Naive thymus-derived CD4-positive, alpha-beta T cell (primary cell): ENCODE measurements around the gene CYP2W1. TPM values are rescaled to one million over a fixed set of nuclear protein-coding genes. Genes with fewer than 3 reads are reported as not detected.
"Not testable (repeated sequence)": the region's sequence is repeated elsewhere in the genome, so short reads cannot be mapped to it uniquely, and the experiment has no call there.

Experiments
- ATAC-seq: fragments of 150-1000 bp; cut with Tn5 transposase; 2 replicates; pipeline ENCODE4 v1.10.0; 2021; ENCODE audit warnings: mild to moderate bottlenecking, moderate library complexity
- CTCF ChIA-PET: fragments of 350-600 bp; sonication (Branson Sonifier 250); formaldehyde crosslinking; loops from one replicate; lab custom pipeline; 2021; ENCODE audit warnings: antibody characterized with exemption; lab: Charles Lee
- POLR2A ChIA-PET: fragments of 350-600 bp; sonication (Branson Sonifier 250); formaldehyde crosslinking; loops from one replicate; lab custom pipeline; 2021; ENCODE audit warnings: antibody characterized with exemption, inconsistent platforms; lab: Charles Lee
- DNase-seq, 9 donors: peaks; one replicate each; pipeline versions ENCODE4 v3.0.0 to v3.0.0-alpha.2; 2020 to 2022; ENCODE audit warnings: mixed read lengths in 1 of 9
- H3K27ac ChIP-seq: one replicate; pipeline ENCODE4 v1.7.0; 2013; ENCODE audit warnings: mild to moderate bottlenecking, low read depth, low read length, moderate library complexity
- H3K27me3 ChIP-seq, 2 donors: one replicate each; pipeline ENCODE4 v1.7.0; 2013; ENCODE audit warnings: low read length in 2 of 2, mild to moderate bottlenecking in 2 of 2, moderate library complexity in 2 of 2; ENCODE audit not compliant: control insufficient read depth in 2 of 2, insufficient read depth in 2 of 2
- H3K36me3 ChIP-seq, 3 experiments: 1 replicate in 2 of 3; 2 replicates in 1 of 3; pipeline ENCODE4 v1.7.0; 2013; ENCODE audit warnings: low read length in 3 of 3, mild to moderate bottlenecking in 3 of 3, moderate library complexity in 1 of 3; ENCODE audit not compliant: insufficient read depth in 3 of 3, control insufficient read depth in 2 of 3
- H3K4me1 ChIP-seq, 2 donors: one replicate each; pipeline ENCODE4 v1.7.0; 2013; ENCODE audit warnings: low read length in 2 of 2, mild to moderate bottlenecking in 2 of 2, moderate library complexity in 1 of 2; ENCODE audit not compliant: control insufficient read depth in 2 of 2, insufficient read depth in 2 of 2
- H3K4me3 ChIP-seq: 2 replicates; pipeline ENCODE4 v1.7.0; 2013; ENCODE audit warnings: mild to moderate bottlenecking, low read length
- H3K9me3 ChIP-seq, 3 experiments: 1 replicate in 2 of 3; 2 replicates in 1 of 3; pipeline ENCODE4 v1.7.0; 2013; ENCODE audit warnings: low read length in 3 of 3; ENCODE audit not compliant: control insufficient read depth in 2 of 3
- H3K27ac Mint-ChIP-seq, 9 donors: one replicate each; pipeline ENCODE4 v1.8.0; 2020 to 2022; ENCODE audit warnings: mixed read lengths in 9 of 9, mild to moderate bottlenecking in 8 of 9, moderate library complexity in 5 of 9, inconsistent platforms in 2 of 9
- H3K27me3 Mint-ChIP-seq, 5 donors: one replicate each; pipeline ENCODE4 v1.8.0; 2021 to 2022; ENCODE audit warnings: mixed read lengths in 5 of 5, mild to moderate bottlenecking in 1 of 5
- H3K36me3 Mint-ChIP-seq, 5 donors: one replicate each; pipeline ENCODE4 v1.8.0; 2020 to 2022; ENCODE audit warnings: mixed read lengths in 5 of 5, mild to moderate bottlenecking in 3 of 5, inconsistent platforms in 1 of 5
- H3K4me1 Mint-ChIP-seq, 7 donors: one replicate each; pipeline ENCODE4 v1.8.0; 2020 to 2022; ENCODE audit warnings: mixed read lengths in 7 of 7, mild to moderate bottlenecking in 3 of 7, inconsistent platforms in 1 of 7
- H3K4me3 Mint-ChIP-seq, 10 donors: one replicate each; pipeline ENCODE4 v1.8.0; 2020 to 2022; ENCODE audit warnings: mild to moderate bottlenecking in 10 of 10, mixed read lengths in 10 of 10, moderate library complexity in 6 of 10, inconsistent platforms in 2 of 10
- H3K9me3 Mint-ChIP-seq, 11 donors: one replicate each; pipeline ENCODE4 v1.8.0; 2020 to 2022; ENCODE audit warnings: mixed read lengths in 11 of 11, mild to moderate bottlenecking in 4 of 11, inconsistent platforms in 1 of 11, moderate library complexity in 1 of 11
- intact Hi-C, 2 donors: fragments of 100-400 bp; cut with micrococcal nuclease; formaldehyde crosslinking; loops; one replicate each; pipeline ENCODE4 v1.15.1; 2023
- polyA plus RNA-seq, 2 donors: library from polyadenylated mRNA; unstranded; fragments of 300-500 nt; fragmentation: Illumina TruSeq; gene quantifications; one replicate each; pipeline ENCODE4 v1.2.3, GENCODE V29; 2021
- total RNA-seq, 6 experiments: library from RNA in 5 of 6; stranded (reverse) in 5 of 6; gene quantifications; 1 replicate in 5 of 6; 2 replicates in 1 of 6; pipeline ENCODE4 v1.2.3 and lab custom pipeline; 2021 to 2026

CYP2W1 gene
- total and polyA plus RNA-seq, 7 experiments from 2014 or later: not detected

DNA sequence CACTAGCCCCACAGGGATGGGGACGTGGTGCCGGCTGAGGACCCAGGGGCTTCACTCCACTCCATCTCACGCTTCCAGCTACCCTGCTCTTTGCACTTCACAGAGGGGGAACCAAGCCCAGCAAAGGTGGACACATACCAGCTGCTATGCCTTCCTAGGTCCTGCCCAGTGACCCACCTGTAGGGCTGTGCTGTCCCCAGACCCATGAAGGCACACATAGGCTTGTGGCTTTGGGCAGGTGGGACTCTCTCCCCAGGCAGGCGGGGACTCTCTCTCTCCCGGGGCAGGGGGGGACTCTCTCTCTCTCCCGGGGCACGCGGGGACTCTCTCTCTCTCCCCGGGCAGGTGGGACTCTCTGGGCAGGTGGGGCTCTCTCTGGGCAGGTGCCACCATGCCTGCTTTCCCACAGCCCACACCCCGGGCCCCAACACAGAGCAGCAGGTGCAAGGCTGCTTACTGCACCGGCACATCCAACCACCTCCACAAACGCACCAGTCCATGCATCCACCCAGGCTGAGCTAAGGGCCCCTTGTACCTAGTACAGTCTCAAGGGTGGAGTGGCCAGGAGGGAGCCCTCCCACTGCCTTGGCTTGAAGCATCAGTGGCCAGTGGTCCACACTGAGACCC, 47.6 kb downstream of the CYP2W1 start:
- H3K27ac Mint-ChIP-seq: peak overlapping the region in 4 of 9 donors; percentile 49 to 77 (median 68)
- H3K27me3 Mint-ChIP-seq: no peaks in the 10 kb centered on the region
- peak overlapping the region in 6 of 10 donors; percentile 8 to 85 (median 40) for H3K4me3 Mint-ChIP-seq
- DNase-seq: no peak
- Histone ChIP-seq H3K9me3 (no peaks in the 10 kb centered on the region), H3K27me3 (no peaks in the 10 kb centered on the region), H3K4me1 (peaks cover 31 to 33% of the 10 kb centered on the region in 2 donors), H3K4me3 (no peak overlapping the region), H3K36me3 (peaks cover 0 to 9% (median 0%) of the 10 kb centered on the region in 3 experiments), H3K27ac (no peak overlapping the region)
- peaks cover 0 to 3% (median 0%) of the 10 kb centered on the region in 11 donors for H3K9me3 Mint-ChIP-seq
- peaks cover 0 to 8% (median 3%) of the 10 kb centered on the region in 5 donors for H3K36me3 Mint-ChIP-seq
- peaks cover 38 to 72% (median 64%) of the 10 kb centered on the region in 7 donors for H3K4me1 Mint-ChIP-seq
- intact Hi-C loops: no loop called here
- ChIA-PET POLR2A (interaction anchor here (0.6 to 5.4 kb wide), 2 partner anchors 14 to 148 kb away, joined by 3 to 32 read pairs; partner anchors contain the start of gene GPR146), CTCF (interaction anchor here (0.6 to 1.6 kb wide), 3 partner anchors 14 to 35 kb away, joined by 3 to 8 read pairs (median 3); partner anchors contain the start of gene GPR146)
- ATAC-seq: no peak

DNA sequence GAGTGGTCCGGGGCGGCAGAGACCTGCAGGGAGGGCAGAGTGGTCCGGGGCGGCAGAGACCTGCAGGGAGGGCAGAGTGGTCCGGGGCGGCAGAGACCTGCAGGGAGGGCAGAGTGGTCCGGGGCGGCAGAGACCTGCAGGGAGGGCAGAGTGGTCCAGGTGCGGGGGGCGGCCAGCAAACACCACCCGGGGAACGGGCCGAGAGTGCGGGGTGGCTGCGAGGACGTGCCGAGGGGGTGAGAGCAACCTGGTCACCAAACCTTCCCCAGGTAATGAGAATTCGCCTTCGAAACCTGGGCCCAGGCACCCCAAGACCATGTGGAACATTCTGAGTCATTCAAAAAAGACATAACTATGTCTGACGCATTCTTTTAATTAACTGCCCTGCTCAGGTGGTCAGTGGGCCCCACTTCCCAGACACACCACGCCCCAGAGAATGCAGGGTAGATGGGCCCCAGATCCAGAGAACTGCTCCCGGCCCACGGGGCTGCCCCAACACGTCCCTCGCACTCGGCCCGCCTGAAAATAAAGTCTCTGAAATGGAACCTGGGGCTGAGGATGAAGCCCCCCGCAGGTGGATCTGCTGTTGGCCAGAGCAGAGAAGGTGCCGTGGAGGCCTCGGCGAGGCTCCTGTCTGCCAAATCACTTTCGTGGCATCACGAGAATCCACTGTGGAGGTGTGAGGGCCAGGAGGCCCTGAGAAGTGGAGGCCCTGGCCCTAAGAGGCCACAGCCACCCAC, 48.9 kb downstream of the CYP2W1 start:
- ChIA-PET POLR2A (no interaction called here), CTCF (no interaction called here)
- no peak overlapping the region for H3K4me3 Mint-ChIP-seq
- H3K4me3 ChIP-seq: no peak overlapping the region
- H3K4me1 ChIP-seq: peaks cover 31 to 33% of the 10 kb centered on the region in 2 donors
- DNase-seq (no peak), ATAC-seq (no peak)
- peaks cover 34 to 64% (median 57%) of the 10 kb centered on the region in 7 donors for H3K4me1 Mint-ChIP-seq
- H3K27ac Mint-ChIP-seq: peak overlapping the region in 1 of 9 donors; percentile 62
- peaks cover 0 to 4% (median 0%) of the 10 kb centered on the region in 5 donors for H3K36me3 Mint-ChIP-seq
- H3K27me3 Mint-ChIP-seq: no peaks in the 10 kb centered on the region
- no peaks in the 10 kb centered on the region for H3K27me3 ChIP-seq
- H3K9me3 Mint-ChIP-seq: peaks cover 0 to 3% (median 0%) of the 10 kb centered on the region in 11 donors
- intact Hi-C loops: no loop called here
- no peaks in the 10 kb centered on the region for H3K36me3 ChIP-seq
- no peak overlapping the region for H3K27ac ChIP-seq
- no peaks in the 10 kb centered on the region for H3K9me3 ChIP-seq

DNA sequence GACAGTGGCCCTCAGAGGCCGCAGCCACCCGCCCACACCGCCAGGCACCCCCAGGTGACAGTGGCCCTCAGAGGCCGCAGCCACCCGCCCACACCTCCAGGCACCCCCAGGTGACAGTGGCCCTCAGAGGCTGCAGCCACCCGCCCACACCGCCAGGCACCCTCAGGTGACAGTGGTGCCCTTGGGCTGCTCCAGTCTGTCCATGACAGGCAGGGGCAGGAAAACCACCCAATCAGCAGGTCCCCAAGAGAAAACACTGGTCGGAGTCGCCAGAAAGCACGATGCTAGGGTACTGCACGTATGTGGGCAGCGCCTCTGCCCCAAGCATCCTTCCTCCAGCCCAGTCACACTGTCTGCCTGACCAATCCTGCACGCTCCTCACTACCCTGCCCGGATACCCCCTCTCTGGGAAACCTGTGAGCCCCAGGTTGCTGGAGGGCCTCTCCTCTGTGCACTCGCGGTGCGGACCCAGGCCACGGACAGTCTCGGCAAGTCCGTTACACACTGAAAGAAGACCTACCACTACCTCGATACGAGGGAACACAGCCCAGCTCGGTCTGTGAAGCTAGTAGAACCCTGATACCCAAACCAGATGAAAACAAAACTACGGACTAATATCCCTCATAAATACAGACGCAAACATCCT, 49.7 kb downstream of the CYP2W1 start:
- Histone ChIP-seq H3K27ac (no peak overlapping the region), H3K9me3 (no peaks in the 10 kb centered on the region), H3K36me3 (no peaks in the 10 kb centered on the region), H3K27me3 (no peaks in the 10 kb centered on the region), H3K4me1 (peaks cover 26 to 33% of the 10 kb centered on the region in 2 donors), H3K4me3 (no peak overlapping the region)
- Mint-ChIP-seq H3K36me3 (peaks cover 0 to 4% (median 0%) of the 10 kb centered on the region in 5 donors), H3K9me3 (peaks cover 0 to 3% (median 0%) of the 10 kb centered on the region in 11 donors), H3K27me3 (no peaks in the 10 kb centered on the region), H3K4me3 (peak overlapping the region in 7 of 10 donors; percentile 14 to 86 (median 45)), H3K4me1 (peaks cover 29 to 57% (median 50%) of the 10 kb centered on the region in 7 donors), H3K27ac (peak overlapping the region in 6 of 9 donors; percentile 41 to 83 (median 62))
- intact Hi-C loops: no loop called here
- ATAC-seq: no peak
- CTCF ChIA-PET: no interaction called here
- DNase-seq: no peak
- POLR2A ChIA-PET: interaction anchor here (0.7 kb wide), 1 partner anchor 60 kb away, joined by 3 read pairs; no protein-coding TSS in a partner anchor

DNA sequence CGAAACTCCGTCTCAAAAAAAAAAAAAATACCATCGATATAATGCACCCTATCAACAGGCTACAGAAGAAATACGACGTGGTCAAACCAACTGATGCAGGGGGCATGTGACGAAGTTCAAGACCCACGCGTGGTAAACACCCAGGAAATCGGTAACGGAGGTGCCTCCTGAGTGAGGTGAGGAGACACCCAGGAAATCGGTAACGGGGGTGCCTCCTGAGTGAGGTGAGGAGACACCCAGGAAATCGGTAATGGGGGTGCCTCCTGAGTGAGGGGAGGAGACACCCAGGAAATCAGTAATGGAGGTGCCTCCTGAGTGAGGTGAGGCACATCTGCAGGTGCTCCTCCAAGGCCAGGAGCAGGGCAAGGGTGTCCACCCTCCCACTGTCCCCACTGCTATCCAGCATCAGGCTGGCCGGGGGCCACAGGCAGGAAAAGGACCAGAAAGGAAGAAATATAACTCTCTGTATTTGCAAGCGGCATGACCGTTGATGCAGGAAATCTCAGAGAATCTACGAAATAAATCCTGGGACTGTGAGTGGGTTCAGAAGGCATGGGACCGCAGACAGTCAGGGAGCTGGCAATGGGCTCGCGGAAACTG, 50.7 kb downstream of the CYP2W1 start:
- H3K4me1 ChIP-seq: peaks cover 26 to 32% of the 10 kb centered on the region in 2 donors

DNA sequence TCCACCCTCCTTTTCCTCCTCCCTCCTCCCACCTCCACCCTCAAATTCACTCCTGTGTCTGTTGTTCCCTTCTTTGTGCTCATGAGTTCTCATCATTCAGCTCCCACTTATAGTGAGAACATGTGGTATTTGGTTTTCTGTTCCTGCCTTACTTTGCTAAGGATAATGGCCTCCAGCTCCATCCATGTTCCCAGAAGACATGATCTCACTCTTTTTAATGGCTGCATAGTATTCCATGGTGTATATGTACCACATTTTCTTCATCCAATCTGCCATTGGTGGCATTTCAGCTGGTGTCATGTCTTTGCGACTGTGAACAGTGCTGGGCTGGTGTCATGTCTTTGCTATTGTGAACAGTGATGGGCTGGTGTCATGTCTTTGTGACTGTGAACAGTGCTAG, 51.8 kb downstream of the CYP2W1 start:
- H3K27ac Mint-ChIP-seq: peak overlapping the region in 3 of 9 donors; percentile 55 to 81 (median 63)

More for the DNA sequence above, 50.7 kb downstream of the CYP2W1 start:
- CTCF ChIA-PET: interaction anchor here (0.9 kb wide), 1 partner anchor 10 kb away, joined by 3 read pairs; no protein-coding TSS in a partner anchor
- DNase-seq (peak in 7 of 9 donors; percentile 45 to 69 (median 58)), ATAC-seq (peak; percentile 58)
- peak overlapping the region; percentile 39 for H3K27ac ChIP-seq
- Mint-ChIP-seq H3K36me3 (peaks cover 0 to 4% (median 0%) of the 10 kb centered on the region in 5 donors), H3K27me3 (no peaks in the 10 kb centered on the region), H3K4me1 (peaks cover 28 to 57% (median 49%) of the 10 kb centered on the region in 7 donors), H3K9me3 (peaks cover 0 to 3% (median 0%) of the 10 kb centered on the region in 11 donors), H3K4me3 (peak overlapping the region; percentile 50 to 86 (median 74)), H3K27ac (peak overlapping the region; percentile 60 to 89 (median 76))
- POLR2A ChIA-PET: interaction anchor here (0.6 to 1.9 kb wide), 5 partner anchors 11 to 682 kb away, joined by 3 to 13 read pairs (median 3); partner anchors contain the start of gene GPR146
- intact Hi-C loops: no loop called here
- peak overlapping the region; percentile 8 for H3K4me3 ChIP-seq
- no peaks in the 10 kb centered on the region for H3K9me3 ChIP-seq
- H3K27me3 ChIP-seq: no peaks in the 10 kb centered on the region
- H3K36me3 ChIP-seq: no peaks in the 10 kb centered on the region

More for the DNA sequence above, 51.8 kb downstream of the CYP2W1 start:
- DNase-seq, H3K9me3 Mint-ChIP-seq, intact Hi-C loops, H3K9me3 ChIP-seq, H3K4me3 ChIP-seq, H3K36me3 Mint-ChIP-seq, H3K27me3 Mint-ChIP-seq, H3K27ac ChIP-seq, H3K36me3 ChIP-seq, H3K27me3 ChIP-seq, ATAC-seq: not testable (repeated sequence)
- Mint-ChIP-seq H3K4me3 (peak overlapping the region in 5 of 10 donors; percentile 8 to 55 (median 16)), H3K4me1 (peaks cover 23 to 48% (median 39%) of the 10 kb centered on the region in 7 donors)
- H3K4me1 ChIP-seq: peaks cover 18 to 21% of the 10 kb centered on the region in 2 donors
- POLR2A ChIA-PET: interaction anchor here (0.6 to 1.9 kb wide), 4 partner anchors 10 to 913 kb away, joined by 3 to 13 read pairs (median 5); partner anchors contain the start of gene GPR146
- CTCF ChIA-PET: interaction anchor here (0.7 to 1.0 kb wide), 2 partner anchors 10 to 31 kb away, joined by 3 to 4 read pairs; partner anchors contain the start of gene GPR146
